ENCODE measurements around the gene HES2. TPM values are rescaled to one million over a fixed set of nuclear protein-coding genes. Genes with fewer than 3 reads are reported as not detected.

HES2 gene
- total and polyA plus RNA-seq, 4 donors = 0.10 TPM; not detected in 3

- TF ChIP-seq RXRA (IDR thresholded peaks at IDR 0.05) = no peak
- TF ChIP-seq JUND (IDR thresholded peaks at IDR 0.05) = no peak
- TF ChIP-seq GABPA (IDR thresholded peaks at IDR 0.05 in 1 of 2, conservative IDR thresholded peaks at IDR 0.05 in 1 of 2) = no peak
- no peak for TF ChIP-seq HNF4A (conservative IDR thresholded peaks at IDR 0.05)
- TF ChIP-seq FOXA2 (IDR thresholded peaks at IDR 0.05) = no peak
- TF ChIP-seq TAF1 (conservative IDR thresholded peaks at IDR 0.05) = no peak
- no peak for TF ChIP-seq FOXA1 (IDR thresholded peaks at IDR 0.05)
- TF ChIP-seq CTCF (IDR thresholded peaks at IDR 0.05; ENCODE audit: low read depth, low read length, missing input control) = no peak
- TF ChIP-seq REST (IDR thresholded peaks at IDR 0.05) = no peak
- TF ChIP-seq MAX (IDR thresholded peaks at IDR 0.05) = no peak
- Histone ChIP-seq H3K36me3 (ENCODE audit: control insufficient read depth in 4 of 4, insufficient read depth in 3 of 4, low read depth in 1 of 4, low read length in 3 of 4) (no peaks in the 10 kb centered on the region), H3K27ac (ENCODE audit: low read depth in 1 of 2, low read length in 2 of 2) (peak overlapping the region; percentile 70 to 76), H3K9me3 (ENCODE audit: control insufficient read depth in 4 of 4, low read length in 3 of 4) (no peaks in the 10 kb centered on the region), H3K9ac (ENCODE audit: low read depth in 1 of 2, low read length in 2 of 2) (no peak overlapping the region), H3K4me3 (ENCODE audit: low read depth in 1 of 3, low read length in 3 of 3) (peak overlapping the region in 1 of 3 donors; percentile 11), H3K4me1 (ENCODE audit: control insufficient read depth in 4 of 4, insufficient read depth in 4 of 4, low read length in 3 of 4) (peaks cover 35 to 69% (median 44%) of the 10 kb centered on the region in 4 donors), H3K27me3 (ENCODE audit: control insufficient read depth in 4 of 4, insufficient read depth in 4 of 4, low read length in 3 of 4) (no peaks in the 10 kb centered on the region)
- 9% methylated on average over 7 of the region's 7 CpGs for WGBS
- no peak for DNase-seq (ENCODE audit: low spot score)
Measured at GRCh38 chr1:6450005-6450450, 30.3 kb upstream of the HES2 start.

GRCh38 chr1:6448749-6449631, 29.3 kb upstream of the HES2 start:
- no peak for DNase-seq (ENCODE audit: low spot score)
- WGBS = 3% methylated on average over 66 of the region's 66 CpGs
- Histone ChIP-seq H3K27ac (ENCODE audit: low read depth in 1 of 2, low read length in 2 of 2) (peak overlapping the region; percentile 70 to 76), H3K4me3 (ENCODE audit: low read depth in 1 of 3, low read length in 3 of 3) (peak overlapping the region in 2 of 3 donors; percentile 10 to 55), H3K4me1 (ENCODE audit: control insufficient read depth in 4 of 4, insufficient read depth in 4 of 4, low read length in 3 of 4) (peaks cover 34 to 78% (median 53%) of the 10 kb centered on the region in 4 donors), H3K36me3 (ENCODE audit: control insufficient read depth in 4 of 4, insufficient read depth in 3 of 4, low read depth in 1 of 4, low read length in 3 of 4) (no peaks in the 10 kb centered on the region), H3K27me3 (ENCODE audit: control insufficient read depth in 4 of 4, insufficient read depth in 4 of 4, low read length in 3 of 4) (no peaks in the 10 kb centered on the region), H3K9ac (ENCODE audit: low read depth in 1 of 2, low read length in 2 of 2) (no peak overlapping the region), H3K9me3 (ENCODE audit: control insufficient read depth in 4 of 4, low read length in 3 of 4) (no peaks in the 10 kb centered on the region)
- TF ChIP-seq NR2F2 (IDR thresholded peaks at IDR 0.05) (no peak), SP1 (IDR thresholded peaks at IDR 0.05) (peak; percentile 60), ATF3 (IDR thresholded peaks at IDR 0.05) (no peak), RXRA (IDR thresholded peaks at IDR 0.05) (peak; percentile 43 to 70), FOXA2 (IDR thresholded peaks at IDR 0.05) (no peak), HNF4A (conservative IDR thresholded peaks at IDR 0.05) (peak in 1 of 2 donors; percentile 29)

All from liver (tissue), 9 donors.